ENCODE results near the gene ANG.

ANG gene

DNA sequence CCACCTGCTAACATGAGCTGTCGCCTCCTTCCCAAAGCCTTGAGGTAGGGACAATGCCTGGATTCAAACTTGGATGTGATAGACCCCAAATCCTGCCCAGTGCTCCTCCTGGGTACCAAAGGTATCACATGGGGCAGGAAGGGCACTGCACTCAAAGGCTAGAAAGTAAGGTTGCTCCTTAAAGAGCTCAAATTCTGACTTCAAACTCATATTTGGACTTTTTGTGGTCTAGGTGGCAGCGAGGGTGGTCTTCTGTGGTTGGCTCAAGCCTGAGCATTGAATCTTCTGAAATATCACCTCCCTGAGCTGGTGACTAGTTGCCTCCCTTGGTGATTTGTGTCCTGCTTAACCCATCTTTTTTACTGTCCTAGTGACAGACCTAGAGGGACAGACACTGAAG lies 12.5 kb upstream of the ANG start:
- no peak for DNase-seq (ENCODE audit: low read depth)

DNA sequence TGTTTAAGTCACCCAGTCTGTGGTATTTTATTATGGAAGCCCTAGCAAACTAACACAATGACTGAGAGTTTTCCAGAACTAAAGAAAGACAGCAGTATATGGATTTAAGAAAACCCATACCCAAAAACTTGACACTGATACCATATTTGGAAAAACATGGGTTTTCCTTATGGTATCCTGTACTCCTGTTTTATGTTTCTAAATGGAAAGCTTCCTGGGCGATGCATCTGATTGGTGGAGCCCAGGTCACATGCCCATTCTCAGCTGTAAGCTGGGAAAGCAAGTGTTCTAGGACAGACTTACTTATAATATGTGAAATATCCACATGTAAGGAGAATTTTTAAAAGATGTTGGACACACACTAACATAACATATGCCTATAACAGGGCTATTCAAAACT lies 8.7 kb upstream of the ANG start:
- no peak for DNase-seq (ENCODE audit: low read depth)

DNA sequence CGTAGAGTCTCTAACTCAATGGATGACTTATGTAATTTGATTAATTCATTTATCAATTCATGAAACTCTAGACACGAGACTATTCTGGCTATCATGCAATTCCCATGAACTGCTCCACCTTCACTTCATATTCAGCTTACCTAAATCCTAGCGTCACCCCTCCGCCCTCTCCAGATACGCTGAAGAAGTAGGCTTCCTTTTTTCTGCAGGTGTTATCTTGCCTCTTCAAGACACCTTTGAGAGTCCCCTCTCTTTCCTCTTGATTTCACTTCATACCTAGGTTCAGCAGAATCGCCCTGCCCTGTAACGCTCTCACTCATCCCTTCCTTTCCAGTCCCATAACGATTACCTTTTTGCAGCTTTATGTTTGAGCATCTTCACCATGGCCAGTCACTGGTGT lies 8.2 kb upstream of the ANG start:
- DNase-seq (ENCODE audit: low read depth), result no peak

DNA sequence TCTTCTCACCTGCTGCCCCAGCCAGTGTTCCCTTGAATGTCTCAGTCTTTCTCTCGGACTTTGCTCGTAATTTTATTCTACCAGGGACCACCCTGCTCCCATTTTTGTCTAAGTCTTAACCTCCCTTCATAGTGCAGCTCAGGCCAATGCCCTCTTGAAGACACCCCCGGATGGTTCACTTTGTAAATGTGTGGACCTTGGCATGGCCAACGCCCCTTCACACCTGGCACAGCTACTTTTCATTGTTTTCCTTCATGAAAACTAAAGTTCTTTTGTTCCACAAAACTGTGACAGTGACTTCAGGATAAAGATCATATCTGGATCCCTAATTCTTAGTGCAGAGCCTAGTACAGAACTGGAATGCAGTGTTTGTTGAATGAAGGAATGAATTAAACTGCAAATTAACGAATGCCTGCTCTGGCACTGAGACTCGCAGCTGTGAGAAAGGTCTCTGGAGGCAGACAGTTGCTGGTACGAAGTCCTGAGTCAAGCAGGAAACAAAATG lies 7.7 kb upstream of the ANG start:
- DNase-seq (ENCODE audit: low read depth), result no peak

DNA sequence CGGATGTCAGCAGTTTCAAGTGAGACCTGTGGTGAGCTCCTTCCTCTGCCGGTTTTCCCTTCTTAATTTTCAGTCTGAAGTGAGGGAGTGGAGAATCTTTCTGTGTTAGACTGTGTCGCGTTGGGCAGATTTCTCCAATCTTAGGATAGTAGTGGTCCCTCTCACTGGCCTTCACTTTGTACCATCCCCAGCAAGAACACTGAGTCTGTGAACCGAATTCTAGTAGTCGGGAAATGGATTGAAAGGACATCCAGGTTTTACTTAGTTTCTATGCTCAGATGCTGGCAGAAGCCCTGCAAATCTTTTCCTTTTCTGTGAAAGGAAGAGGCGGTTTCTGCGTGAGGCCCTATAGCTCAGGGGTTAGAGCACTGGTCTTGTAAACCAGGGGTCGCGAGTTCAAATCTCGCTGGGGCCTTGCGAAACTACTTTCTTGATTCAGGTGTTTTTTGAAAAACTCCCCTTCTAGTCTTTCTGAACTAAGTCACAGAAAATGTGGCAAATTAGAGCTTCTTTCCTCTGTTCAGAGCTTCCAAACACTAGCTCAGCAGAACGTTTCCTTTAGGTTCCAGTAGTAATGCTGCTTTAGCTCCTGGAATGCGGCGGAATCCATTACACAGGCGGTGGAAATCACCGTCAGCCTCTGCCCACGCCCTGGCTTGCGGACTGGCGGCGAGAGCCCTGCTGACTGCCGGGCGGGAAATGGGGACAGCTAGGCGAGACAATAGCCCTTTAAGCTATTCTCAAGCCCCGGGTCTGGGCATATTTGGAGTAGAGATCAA lies 7.0 kb upstream of the ANG start:
- DNase-seq (ENCODE audit: low read depth), result peak; percentile 68

DNA sequence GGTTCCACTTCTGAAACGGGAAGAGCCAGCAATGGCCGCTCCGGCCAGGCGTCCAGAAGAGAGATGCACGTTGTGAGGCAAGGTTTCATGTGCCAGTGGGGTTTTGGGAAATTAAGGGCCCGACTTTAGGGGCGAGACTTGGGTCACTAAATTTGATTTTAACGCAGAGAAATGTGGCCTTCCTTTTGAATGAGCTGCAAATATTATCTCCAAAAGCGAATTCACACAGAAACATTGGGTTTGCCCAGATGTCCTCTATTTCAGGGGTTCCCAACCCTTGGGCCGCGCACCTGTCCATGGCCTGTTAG lies 6.5 kb upstream of the ANG start:
- DNase-seq (ENCODE audit: low read depth), result no peak

DNA sequence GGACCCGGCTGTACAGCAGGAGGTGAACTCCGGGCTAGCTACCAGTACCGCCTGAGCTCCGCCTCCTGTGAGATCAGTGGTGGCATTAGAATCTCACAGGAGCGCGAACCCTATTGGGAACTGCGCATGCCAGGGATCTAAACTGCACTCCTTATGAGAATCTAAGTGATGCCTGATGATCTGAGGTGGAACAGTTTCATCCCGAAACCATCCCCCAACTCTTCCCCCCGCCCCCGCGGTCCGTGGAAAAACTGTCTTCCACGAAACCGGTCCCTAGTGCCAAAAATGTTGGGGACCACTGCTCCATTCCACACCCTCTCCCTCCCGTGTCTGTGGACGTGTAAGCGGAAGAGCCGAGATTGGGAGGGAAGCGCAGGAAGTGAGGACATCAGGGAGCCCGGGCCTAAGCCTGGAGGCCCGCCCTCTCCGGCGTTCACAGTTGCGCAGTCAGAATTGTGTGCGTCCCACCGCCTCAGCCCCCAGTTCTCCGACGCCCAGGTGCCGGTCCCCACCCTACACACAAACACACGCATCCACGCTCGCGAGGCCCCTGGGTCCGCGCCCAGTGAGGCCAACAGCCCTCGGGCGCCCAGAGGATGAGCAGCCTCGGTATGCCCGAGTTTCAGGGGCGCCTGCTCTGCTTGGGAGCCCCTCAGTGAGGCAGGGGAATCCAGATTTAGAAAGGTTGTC lies 6.0 kb upstream of the ANG start:
- DNase-seq (ENCODE audit: low read depth), result peak; percentile 90

DNA sequence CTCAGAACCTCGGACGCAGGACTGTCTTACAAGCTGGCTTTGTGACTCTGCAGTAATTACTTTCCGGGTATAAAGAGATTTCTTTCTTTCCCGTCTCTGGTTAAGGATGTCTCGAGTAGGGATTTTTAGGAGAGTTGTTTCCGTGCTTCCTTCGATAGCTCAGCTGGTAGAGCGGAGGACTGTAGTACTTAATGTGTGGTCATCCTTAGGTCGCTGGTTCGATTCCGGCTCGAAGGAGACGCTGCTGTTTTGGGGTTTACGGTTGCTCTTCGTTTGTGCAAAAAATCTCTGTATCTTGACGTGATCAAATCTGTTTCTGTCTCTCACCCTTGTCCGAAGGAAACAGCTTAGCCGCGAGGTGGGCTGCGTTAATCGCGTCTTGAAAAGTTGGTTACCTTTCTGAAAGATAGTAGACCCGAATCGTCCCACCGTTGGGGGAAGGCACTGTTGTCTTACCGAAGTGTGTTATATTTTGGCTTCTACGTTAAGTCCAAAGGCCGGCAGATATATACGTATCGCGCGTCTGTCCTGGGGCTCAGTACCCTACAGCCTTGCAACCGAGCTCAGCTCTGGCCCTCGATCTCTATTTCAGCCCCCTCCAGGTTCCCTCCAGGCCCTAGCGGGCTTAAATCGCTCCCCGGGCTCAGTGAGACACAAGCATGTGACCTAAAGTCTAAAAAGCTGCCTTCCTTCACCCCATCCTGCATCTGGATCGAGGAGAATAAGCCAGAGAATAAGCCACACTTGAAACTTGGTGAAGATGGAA lies 5.3 kb upstream of the ANG start:
- DNase-seq (ENCODE audit: low read depth), result peak; percentile 79

DNA sequence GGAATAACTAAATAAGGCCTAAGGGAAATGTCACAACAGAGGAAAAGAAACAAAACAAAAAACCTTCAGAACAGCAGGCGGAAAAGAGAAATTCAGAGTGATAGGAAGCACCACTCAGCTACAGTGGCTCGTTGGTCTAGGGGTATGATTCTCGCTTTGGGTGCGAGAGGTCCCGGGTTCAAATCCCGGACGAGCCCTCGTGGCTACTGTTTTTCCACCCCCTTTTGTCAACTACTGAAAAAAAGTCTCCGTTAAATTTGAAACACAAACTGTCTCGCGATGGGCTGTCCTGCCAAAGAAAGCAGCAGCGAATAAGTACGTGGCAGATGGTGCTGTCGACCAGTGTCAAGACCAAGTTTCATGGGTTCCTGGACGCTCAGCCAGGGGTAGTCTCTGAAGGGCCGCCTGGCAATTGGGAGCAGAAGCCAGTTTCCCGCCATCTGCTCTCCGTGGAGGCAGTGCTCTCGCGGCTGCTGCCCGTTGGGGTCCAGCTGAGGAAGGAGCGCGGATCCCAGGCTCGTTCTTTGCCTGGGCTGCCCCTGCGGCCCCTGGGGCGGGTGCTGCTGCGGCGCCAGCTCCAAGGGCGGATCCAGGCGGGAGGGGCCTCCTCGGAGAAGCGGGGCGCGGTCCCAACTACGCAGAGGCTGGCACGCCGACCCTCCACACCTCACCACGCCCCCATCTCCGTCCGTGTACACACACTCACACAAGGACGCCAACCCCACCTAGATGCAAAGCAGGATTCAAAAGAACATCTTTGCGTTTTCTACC lies 4.5 kb upstream of the ANG start, which contains the start of gene RNASE4:
Gene RNASE4, plus strand, starts transcription at position 670 of the 771 bp plus-strand sequence. CDS start 14,812 bp downstream, outside the sequence.
- peak; percentile 73 for DNase-seq (ENCODE audit: low read depth)

DNA sequence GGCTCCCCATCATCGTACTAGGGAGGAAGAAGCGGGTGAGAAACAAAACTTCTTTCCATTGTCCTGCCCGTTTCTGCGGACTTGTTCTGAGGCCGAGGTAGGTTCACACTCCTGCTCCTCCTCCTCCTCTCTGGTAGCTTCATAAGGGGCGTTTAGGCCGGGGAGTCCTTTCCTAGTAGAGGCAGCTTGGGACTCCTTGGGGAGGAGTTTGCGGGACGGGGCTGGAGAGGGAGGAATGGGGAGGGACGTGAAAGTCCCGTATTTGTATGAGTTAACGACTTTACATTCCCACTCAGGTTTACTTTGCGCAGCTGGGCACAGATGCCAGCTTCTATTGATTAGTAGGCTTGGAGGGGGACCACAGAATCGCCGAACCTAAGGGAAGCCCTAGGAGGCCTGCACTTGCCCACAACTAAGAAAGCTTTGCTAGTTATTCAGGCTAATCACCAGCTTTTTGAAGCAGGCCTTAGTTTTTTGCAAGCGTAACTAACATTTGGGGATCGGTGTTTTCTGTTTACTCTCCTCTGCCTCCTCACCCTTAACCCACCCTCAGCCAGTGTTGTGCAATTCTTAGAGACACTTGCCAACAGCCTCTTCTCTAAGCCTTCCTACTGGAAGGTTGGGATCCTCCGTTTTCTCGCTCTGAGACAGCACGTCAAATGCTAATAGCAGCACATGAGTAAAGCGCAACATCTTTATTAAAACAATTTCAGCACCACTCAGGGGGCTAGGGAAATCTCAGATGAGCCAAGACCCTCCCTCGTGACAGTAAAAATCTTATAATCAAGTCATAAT lies 3.7 kb upstream of the ANG start:
- peak; percentile 21 for DNase-seq (ENCODE audit: low read depth)

DNA sequence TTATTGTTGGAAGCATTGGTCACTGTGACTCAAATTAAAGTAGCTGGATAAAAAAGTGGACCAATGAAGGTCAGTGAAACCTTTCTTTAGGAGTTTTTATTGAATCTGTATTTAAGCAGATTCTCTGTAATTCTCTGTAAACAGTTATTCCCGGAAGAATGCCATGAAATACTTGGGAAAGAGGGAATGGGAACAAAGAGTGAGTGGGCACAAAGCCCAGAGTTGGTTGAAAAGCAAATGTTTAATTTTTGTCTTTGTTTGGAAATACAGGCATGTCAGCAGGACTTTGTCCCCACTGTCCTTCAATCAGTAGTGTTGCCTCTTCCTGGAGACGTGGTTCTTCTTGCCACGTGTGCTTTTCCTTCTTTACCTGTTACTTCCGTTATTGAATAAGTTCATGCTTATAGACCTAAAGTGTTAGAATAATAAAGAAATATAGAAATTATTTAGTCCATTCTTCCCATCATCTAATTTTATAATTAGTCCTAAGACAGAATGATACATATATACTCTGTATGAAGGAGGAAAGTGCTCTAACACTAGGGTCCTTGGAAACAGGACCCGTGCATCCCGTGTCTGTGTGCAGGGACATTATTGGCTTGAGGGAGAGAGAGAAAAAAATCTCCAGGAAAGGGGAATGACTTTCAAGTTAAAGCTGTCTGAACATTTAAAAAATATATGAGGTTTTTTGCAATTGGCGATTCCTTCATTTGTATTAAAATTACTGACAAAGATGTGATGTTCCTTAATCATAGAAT lies 2.0 kb upstream of the ANG start:
- DNase-seq (ENCODE audit: low read depth), result no peak

DNA sequence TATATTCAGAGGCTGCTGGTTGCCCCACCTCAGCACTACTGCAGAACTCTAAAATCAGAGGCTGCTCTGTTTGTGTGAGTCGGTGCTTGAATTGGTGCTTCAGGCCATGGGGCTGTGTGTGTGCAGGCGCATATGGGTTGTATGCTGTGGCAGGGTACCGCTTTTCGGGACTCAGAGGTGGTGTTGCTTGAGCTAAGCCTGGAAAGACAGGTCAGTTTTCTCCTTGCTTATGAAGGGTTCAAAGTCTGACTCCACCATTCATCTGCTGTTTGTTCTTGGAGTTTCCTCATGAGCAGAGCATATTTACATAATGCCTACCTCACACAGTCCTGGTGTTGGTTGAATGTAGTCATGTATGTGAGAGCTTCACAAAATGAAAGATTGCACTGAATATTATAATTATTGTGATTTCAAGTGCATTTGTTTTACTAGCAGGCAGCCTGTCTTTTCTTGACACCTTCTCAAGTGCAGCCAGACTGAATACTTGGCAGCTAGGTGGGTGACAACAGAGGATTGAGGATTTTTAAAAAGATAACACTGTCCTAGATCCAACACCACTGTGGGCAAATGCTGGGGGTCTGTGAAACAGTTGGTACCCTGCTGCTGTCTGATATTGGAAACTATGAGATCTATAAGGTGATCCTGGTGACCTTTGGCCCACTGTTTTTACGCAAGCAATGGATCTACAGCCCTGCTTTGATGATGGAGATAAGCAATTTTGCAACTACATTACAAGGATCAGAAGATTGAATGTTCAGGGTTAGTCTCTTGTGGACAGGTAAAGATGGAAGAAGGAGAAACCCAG lies 1.0 kb upstream of the ANG start:
- no peak for DNase-seq (ENCODE audit: low read depth)

DNA sequence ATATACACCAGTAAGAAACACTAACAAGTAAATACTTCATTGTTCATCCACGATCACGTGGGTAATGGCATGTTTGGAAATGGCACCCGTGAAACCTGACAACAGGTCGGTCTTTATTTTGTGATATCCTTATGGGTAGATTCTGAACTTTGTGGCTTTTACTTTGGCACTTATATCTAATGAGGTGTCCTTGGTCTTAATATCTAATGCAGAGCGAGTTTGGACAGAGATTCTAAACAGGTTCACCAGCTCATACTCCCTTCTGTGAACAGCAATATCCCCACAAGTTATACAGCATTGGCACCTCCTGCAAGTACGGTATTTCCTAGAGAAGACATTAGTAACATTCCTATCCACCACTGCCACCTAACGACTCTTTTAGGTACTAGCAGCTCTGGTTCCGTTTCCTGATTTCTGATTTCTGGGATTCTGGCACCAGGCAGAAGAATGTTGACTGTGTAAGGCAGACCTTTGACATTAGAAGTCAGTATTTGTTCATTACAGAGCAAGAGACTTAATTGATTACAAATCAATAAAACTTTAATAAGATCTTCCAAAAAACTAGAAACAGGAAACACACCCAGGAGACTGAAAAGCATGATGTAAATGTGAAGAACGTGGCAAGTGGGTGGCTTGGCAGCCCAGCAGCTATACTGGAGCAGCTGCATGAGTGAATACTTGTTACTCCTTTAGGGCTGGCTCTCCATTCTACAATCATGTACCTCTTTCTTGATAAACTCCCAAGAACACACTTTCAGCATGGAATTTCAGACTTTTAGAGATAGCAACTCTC lies 2.5 kb downstream of the ANG start:
- peak; percentile 35 for DNase-seq (ENCODE audit: low read depth)

DNA sequence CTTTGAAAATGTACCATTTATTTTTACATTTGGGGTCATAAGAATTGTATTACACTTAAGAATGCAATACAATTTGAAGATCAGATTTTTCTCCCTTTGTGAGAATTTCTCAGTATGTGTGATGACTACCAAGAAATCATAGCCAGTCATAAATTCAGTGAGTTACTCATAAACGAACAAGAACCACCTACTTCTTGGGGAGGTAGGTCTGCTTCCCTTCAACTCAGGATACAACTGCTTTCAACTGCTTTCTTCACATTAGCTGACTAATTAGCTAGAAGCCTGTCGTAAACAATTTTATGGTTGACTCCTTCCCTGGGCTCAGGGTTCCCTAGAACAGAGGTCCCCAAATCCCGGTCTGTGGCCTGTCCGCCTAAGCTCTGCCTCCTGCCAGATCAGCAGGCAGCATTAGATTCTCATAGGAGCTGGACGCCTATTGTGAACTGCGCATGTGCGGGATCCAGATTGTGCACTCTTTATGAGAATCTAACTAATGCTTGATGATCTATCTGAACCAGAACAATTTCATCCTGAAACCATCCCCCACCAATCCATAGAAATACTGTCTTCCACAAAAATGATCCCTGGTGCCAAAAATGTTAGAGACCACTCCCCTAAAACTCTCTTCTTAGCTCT lies 3.7 kb downstream of the ANG start:
- DNase-seq (ENCODE audit: low read depth), result no peak

DNA sequence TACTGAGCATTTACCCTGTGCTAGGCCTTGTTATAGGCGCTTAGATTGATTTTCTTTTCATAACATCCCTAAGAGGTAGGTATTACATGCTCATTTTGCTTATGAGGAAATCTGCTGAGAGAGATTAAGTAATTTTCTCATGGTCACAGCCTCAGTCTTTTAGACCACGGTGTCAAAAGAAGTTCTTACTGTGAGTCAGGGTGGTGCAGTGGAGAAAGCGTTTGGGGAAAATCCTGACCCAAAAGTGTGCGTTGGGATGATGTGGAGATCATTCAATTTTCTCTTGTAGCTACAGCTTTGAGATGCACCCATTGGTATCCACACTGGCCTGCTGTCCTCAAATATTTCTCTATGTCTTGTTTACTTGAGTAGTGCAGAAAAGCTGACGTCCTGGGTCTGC lies 8.2 kb downstream of the ANG start:
- no peak for DNase-seq (ENCODE audit: low read depth)

DNA sequence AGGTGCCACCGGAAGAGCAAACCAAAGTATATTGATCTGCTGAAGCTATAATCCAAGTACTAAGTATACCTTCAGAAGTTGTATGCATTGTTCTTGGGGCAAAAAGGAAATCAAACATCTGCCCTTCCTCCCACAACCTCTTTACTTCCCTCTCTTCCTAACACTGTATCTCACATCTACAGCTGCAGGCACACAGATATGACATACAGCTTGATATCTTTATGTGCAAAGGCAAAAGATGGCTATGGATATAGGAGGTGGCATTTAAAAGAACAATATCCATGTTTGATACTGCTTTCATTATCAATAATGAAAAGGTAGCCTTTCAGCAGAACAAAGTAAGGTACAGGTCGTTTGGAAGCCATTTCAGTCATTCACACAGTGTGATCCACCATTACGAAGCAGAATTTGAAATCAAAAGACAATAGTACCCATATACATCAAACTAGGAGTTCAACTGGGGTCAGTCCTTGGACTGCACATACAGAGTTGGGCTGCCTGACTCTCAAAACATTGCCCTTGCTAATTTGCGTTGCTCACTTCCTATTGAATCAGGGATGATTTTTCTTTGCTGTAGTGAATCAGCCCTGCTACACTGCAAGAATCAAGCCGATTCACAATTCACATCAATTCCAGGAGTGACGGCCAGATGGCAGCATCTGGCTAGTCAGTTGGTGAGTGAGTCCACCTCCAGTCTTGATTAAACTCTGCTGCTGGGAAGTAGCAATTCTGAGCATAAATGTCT lies 8.9 kb downstream of the ANG start:
- DNase-seq (ENCODE audit: low read depth), result peak; percentile 37

DNA sequence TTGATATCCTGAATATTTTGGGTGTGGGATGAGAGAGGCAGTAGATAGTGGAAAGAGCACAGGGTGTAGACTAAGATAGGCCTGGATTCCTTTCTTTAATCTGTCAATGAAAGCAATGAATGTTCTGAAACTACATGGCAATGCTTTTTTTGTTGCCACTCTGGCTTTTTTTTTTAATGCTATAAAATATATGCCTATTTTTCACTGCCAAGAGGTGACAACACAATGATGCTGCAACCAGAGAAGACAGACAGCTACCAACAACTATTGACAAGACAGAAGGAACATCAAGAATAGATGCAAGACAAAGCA lies 9.4 kb downstream of the ANG start:
- no peak for DNase-seq (ENCODE audit: low read depth)

DNA sequence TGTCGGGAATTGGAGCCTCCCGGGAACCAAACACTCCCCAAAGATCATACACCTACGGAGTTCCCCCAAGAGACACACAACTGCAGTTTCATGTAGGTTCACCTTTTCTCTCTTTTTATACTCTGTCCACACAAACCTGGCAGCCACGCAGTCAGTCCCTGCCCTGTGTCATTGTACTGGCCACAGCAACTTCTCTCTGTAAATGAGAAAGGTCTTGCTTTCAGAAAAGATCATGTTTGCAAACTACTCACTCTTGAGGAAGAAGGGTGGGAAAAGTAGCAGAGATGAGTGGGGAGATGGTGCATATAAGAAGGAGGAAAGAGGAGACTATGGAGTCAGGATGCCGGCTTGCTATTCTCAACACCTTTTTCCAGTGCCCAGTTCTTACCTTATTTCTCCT lies 10.4 kb downstream of the ANG start:
- DNase-seq (ENCODE audit: low read depth), result no peak

Data from GM04504 (cell line).